Upper lobe of right lung (tissue), 1 donor: ENCODE measurements around the gene STARD5. TPM values are rescaled to one million over a fixed set of nuclear protein-coding genes. Genes with fewer than 3 reads are reported as not detected.

Experiments
- ATAC-seq: fragments of 200-7000 bp; cut with Tn5 transposase; one replicate; pipeline ENCODE4 v1.9.1; 2020; ENCODE audit warnings: mild to moderate bottlenecking, moderate library complexity
- DNase-seq: peaks from one replicate; pipeline ENCODE4 v3.0.0-alpha.2; 2020
- H3K27ac ChIP-seq: fragments of 200-600 bp; one replicate; pipeline ENCODE4 v1.8.0; 2022
- H3K27me3 ChIP-seq: fragments of 200-600 bp; one replicate; pipeline ENCODE4 v1.8.0; 2022; ENCODE audit warnings: mild to moderate bottlenecking
- H3K36me3 ChIP-seq: fragments of 200-600 bp; one replicate; pipeline ENCODE4 v1.8.0; 2022
- H3K4me1 ChIP-seq: fragments of 200-600 bp; one replicate; pipeline ENCODE4 v1.8.0; 2022
- H3K4me3 ChIP-seq: fragments of 200-600 bp; one replicate; pipeline ENCODE4 v1.8.0; 2022; ENCODE audit warnings: mild to moderate bottlenecking
- H3K9me3 ChIP-seq: fragments of 200-600 bp; one replicate; pipeline ENCODE4 v1.8.0; 2022
- intact Hi-C: fragments of 100-400 bp; cut with DNase I; formaldehyde crosslinking; loops from one replicate; pipeline ENCODE4 v1.11.0; 2022
- total RNA-seq: library from RNA; stranded (reverse); fragmentation: NEBNext Ultra II Directional; extraction: Animal tissue kit (Norgen Biotek cat#: 25700); gene quantifications from one replicate; pipeline ENCODE4 v1.2.1, GENCODE V29; 2021
- TF ChIP-seq, protein P1 (sequence below): fragments of 200-600 bp; IDR thresholded peaks from one replicate; pipeline ENCODE4 v1.8.0; 2022; ENCODE audit warnings: antibody characterized with exemption
- donor health status: DM: no; HTN: yes; CAD: no; lungs with severe emphysema.

Gene STARD5
- total RNA-seq, 1 donor from 2014 or later: 5.4 TPM

DNA sequence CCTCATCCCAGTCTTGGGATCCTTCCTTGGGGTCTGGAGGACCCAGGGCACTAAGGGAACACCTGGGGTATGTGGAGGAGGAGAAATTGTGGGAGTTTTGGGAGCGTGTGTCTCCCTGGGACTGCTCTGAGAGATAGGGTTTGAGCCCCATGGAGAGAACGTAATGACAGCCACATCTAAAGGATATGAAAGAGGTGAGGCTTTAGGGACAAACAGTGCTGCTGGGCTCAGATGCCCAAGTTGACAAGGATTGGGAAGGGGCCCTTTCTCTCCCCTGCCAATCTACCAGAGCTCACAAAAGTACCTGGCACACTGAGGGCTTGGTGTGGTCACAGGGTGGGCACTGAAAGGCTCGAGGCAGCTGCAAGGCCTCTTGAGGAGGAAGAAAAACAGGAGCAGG lies 13.3 kb upstream of the STARD5 start:
- Histone ChIP-seq H3K4me3 (no peak overlapping the region), H3K9me3 (no peaks in the 10 kb centered on the region), H3K27ac (no peak overlapping the region), H3K27me3 (no peaks in the 10 kb centered on the region), H3K4me1 (no peaks in the 10 kb centered on the region), H3K36me3 (no peaks in the 10 kb centered on the region)
- no peak for ATAC-seq
- DNase-seq: no peak
- TF ChIP-seq, protein P1, sequence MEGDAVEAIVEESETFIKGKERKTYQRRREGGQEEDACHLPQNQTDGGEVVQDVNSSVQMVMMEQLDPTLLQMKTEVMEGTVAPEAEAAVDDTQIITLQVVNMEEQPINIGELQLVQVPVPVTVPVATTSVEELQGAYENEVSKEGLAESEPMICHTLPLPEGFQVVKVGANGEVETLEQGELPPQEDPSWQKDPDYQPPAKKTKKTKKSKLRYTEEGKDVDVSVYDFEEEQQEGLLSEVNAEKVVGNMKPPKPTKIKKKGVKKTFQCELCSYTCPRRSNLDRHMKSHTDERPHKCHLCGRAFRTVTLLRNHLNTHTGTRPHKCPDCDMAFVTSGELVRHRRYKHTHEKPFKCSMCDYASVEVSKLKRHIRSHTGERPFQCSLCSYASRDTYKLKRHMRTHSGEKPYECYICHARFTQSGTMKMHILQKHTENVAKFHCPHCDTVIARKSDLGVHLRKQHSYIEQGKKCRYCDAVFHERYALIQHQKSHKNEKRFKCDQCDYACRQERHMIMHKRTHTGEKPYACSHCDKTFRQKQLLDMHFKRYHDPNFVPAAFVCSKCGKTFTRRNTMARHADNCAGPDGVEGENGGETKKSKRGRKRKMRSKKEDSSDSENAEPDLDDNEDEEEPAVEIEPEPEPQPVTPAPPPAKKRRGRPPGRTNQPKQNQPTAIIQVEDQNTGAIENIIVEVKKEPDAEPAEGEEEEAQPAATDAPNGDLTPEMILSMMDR: no peak
- intact Hi-C loops: loop anchor here (10.0 kb wide), 1 partner anchor 58 kb away; no protein-coding TSS in a partner anchor

DNA sequence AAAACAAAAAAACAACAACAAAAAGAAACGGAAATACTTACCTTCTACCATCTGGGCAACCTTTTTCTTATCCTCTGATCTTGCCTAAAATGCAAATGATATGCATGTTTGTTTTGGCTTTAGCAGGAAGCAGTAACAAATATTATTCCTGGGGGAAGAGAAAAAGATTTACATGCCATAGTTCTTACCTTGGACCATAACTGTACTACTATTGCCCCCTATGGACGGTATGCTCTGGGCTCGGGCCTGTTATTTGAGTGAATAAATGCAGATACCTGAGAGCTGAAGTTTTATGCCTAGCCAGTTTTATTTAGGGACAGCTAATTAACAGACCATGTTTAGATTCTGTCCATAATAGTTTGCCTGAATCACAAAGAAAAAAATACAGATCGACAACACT lies 12.6 kb upstream of the STARD5 start:
- Histone ChIP-seq H3K36me3 (no peaks in the 10 kb centered on the region), H3K4me3 (no peak overlapping the region), H3K27ac (no peak overlapping the region), H3K4me1 (no peaks in the 10 kb centered on the region), H3K9me3 (no peaks in the 10 kb centered on the region), H3K27me3 (no peaks in the 10 kb centered on the region)
- TF ChIP-seq, protein P1: peak; percentile 36
- DNase-seq: no peak
- intact Hi-C loops: loop anchor here (10.0 kb wide), 1 partner anchor 58 kb away; no protein-coding TSS in a partner anchor
- peak; percentile 24 for ATAC-seq

DNA sequence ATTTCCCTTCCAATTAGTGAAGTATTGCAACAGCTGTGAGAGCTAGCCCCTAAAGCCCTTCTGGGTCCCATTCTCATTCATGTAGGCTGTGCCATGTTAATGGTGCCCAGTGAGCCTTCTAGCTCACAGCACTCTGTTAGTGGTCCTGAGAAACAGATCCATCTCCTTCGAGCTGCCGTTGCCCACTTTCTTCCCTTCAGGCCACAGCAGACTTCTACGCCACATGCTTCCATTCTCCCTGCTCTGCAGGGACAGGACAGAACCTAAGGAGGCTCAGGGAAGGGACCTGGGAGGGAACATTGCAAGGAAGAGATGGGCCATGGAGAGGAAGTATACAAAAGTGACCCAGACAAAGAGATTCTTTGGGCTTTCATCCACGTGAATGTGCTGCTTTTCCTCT lies 11.7 kb upstream of the STARD5 start:
- Histone ChIP-seq H3K9me3 (no peaks in the 10 kb centered on the region), H3K27ac (no peak overlapping the region), H3K4me1 (no peaks in the 10 kb centered on the region), H3K27me3 (no peaks in the 10 kb centered on the region), H3K36me3 (no peaks in the 10 kb centered on the region), H3K4me3 (no peak overlapping the region)
- no peak for DNase-seq
- no peak for ATAC-seq
- intact Hi-C loops: loop anchor here (10.0 kb wide), 1 partner anchor 59 kb away; no protein-coding TSS in a partner anchor
- TF ChIP-seq, protein P1: no peak

DNA sequence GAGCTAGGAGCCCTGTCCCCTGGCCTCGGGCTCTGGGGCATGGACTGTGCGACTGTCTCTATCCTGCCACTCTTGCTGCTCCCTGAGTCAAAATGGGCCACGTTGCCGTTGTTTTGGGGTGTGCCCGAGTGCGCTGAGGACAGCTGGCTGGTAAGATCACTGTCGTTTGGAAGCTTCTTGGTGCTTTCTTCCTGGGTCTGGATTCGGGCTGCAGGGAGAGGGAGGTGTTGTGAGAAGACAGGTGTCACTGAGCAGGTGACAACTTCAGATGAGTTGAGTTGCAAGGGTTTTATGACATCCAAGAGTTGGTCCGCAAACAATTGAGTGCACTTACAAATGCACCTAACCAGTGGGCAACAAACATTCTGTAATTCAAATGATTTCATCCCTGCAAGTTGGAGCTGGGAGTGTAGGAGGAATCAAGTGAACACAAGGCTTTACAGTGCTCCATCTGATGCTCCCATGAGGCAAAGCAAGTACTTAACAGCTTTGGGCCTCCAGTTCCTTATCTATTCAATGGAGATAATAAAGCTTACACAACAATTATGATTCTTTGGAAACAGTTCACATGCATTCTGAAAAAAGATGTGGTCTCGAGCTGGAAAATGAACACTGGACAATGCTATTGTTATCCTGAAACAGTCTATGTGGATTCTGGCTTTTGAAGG lies 11.0 kb upstream of the STARD5 start:
- DNase-seq: no peak
- H3K4me3 ChIP-seq: no peak overlapping the region

DNA sequence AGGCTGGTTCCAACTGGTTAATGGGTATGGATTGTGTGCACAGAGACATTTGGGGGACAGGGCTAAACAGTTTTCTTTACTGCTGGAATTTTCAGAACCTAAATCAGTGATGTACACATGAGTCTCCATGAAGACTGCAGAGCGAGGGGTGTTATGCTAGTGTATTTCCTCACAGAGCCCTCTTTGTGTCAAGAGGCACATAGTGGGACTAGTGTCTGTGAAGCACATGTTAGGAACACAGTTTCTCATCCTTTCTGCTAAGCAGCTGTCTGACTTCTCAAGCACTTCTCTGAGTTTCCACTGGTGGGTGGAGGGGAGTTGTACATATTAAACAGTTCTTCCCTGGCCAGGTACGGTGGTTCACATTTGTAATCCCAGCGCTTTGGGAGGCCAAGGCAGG lies 9.4 kb upstream of the STARD5 start:
- no peak overlapping the region for H3K4me3 ChIP-seq
- no peaks in the 10 kb centered on the region for H3K9me3 ChIP-seq
- no peaks in the 10 kb centered on the region for H3K4me1 ChIP-seq
- H3K27ac ChIP-seq: no peak overlapping the region
- TF ChIP-seq, protein P1: no peak
- no peaks in the 10 kb centered on the region for H3K36me3 ChIP-seq
- intact Hi-C loops: loop anchor here (10.0 kb wide), 1 partner anchor 61 kb away; no protein-coding TSS in a partner anchor
- DNase-seq (no peak), ATAC-seq (no peak)
- H3K27me3 ChIP-seq: no peaks in the 10 kb centered on the region

More for the DNA sequence above, 11.0 kb upstream of the STARD5 start:
- H3K9me3 ChIP-seq: no peaks in the 10 kb centered on the region
- intact Hi-C loops: loop anchor here (10.0 kb wide), 1 partner anchor 60 kb away; no protein-coding TSS in a partner anchor
- no peak for ATAC-seq
- H3K4me1 ChIP-seq: no peaks in the 10 kb centered on the region
- no peaks in the 10 kb centered on the region for H3K36me3 ChIP-seq
- TF ChIP-seq, protein P1: no peak
- H3K27ac ChIP-seq: no peak overlapping the region
- no peaks in the 10 kb centered on the region for H3K27me3 ChIP-seq
